HUES64 (cell line): ENCODE data around the gene CLVS2. TPM values are rescaled to one million over a fixed set of nuclear protein-coding genes. Genes with fewer than 3 reads are reported as not detected.

ENCODE experiments used
- H3K27ac ChIP-seq: 2 replicates; pipeline ENCODE4 v1.7.0; 2013; ENCODE audit warnings: low read depth, low read length, inconsistent platforms
- H3K27me3 ChIP-seq: 2 replicates; pipeline ENCODE4 v1.6.1; 2013; ENCODE audit warnings: mild to moderate bottlenecking, low read length; ENCODE audit not compliant: insufficient read depth
- H3K36me3 ChIP-seq: 2 replicates; pipeline ENCODE4 v1.6.1; 2013; ENCODE audit warnings: mild to moderate bottlenecking, low read length; ENCODE audit not compliant: insufficient read depth
- H3K4me1 ChIP-seq: 2 replicates; pipeline ENCODE4 v1.6.1; 2013; ENCODE audit warnings: mild to moderate bottlenecking, low read length, moderate library complexity; ENCODE audit not compliant: insufficient read depth
- H3K4me3 ChIP-seq: 2 replicates; pipeline ENCODE4 v1.5.1; 2013; ENCODE audit warnings: mild to moderate bottlenecking, low read length, moderate library complexity
- H3K9ac ChIP-seq: 2 replicates; pipeline ENCODE4 v1.6.1; 2013; ENCODE audit warnings: mild to moderate bottlenecking, low read depth, low read length
- H3K9me3 ChIP-seq: 2 replicates; pipeline ENCODE4 v1.6.1; 2013; ENCODE audit warnings: low read depth, low read length; ENCODE audit not compliant: insufficient read depth
- whole genome bisulfite sequencing: fragments of 150-250, 120-280 bp; methylation state at CpG from one replicate; pipeline ENCODE4 v1.1.7; 2013; ENCODE audit warnings: missing lambda C conversion rate; 5-methylcytosine and 5-hydroxymethylcytosine counted together
- polyA plus RNA-seq, 2 experiments: library from polyadenylated mRNA; stranded (reverse); fragments of 50-300 nt; gene quantifications; one replicate each; pipeline ENCODE4 v1.2.3, GENCODE V29; 2013

The CLVS2 gene
- polyA plus RNA-seq (2013, experiment 1 of 2) = 0.70 TPM
- polyA plus RNA-seq (2013, experiment 2 of 2) = 1.0 TPM

GRCh38 chr6:122995921-122996793 lies at the start of gene CLVS2:
Gene CLVS2 (plus strand): TSS chr6:122996235. CDS start chr6:122997778, 1,543 bp downstream.
- H3K9me3 ChIP-seq = no peaks in the 10 kb centered on the region
- H3K9ac ChIP-seq = peak within 1 kb of the TSS; percentile 69
- under 1% methylated on average over 75 of the region's 75 CpGs for WGBS
- no peak within 1 kb of the TSS for H3K27ac ChIP-seq
- no peaks in the 10 kb centered on the region for H3K4me1 ChIP-seq
- H3K27me3 ChIP-seq = peaks cover 69% of the 10 kb centered on the region
- no peaks in the 10 kb centered on the region for H3K36me3 ChIP-seq
- H3K4me3 ChIP-seq = peak within 1 kb of the TSS; percentile 67

DNA sequence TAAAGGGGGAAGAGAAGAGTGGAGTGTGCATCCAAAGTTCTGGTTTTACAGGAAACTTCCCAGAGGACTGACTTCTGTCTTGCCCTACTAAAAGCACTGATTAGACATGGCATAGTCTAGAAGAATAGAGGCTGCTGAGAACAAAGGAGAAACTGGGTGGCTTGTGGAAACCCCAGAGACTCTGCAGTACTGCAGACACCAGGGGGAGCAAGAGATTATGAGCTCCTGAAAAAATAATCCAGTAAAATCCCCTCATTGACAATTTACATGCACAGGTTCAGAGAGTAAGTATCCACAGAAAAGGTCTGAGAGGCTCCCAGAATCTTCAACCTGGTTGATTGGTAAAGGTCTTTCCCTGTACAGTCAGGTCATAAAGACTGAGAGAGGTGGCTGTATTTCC lies 48.7 kb upstream of the CLVS2 start:
- no peaks in the 10 kb centered on the region for H3K4me1 ChIP-seq
- H3K36me3 ChIP-seq = no peaks in the 10 kb centered on the region
- H3K27ac ChIP-seq = no peak overlapping the region
- no peaks in the 10 kb centered on the region for H3K27me3 ChIP-seq
- H3K9ac ChIP-seq = no peak overlapping the region
- no peaks in the 10 kb centered on the region for H3K9me3 ChIP-seq
- H3K4me3 ChIP-seq = no peak overlapping the region

DNA sequence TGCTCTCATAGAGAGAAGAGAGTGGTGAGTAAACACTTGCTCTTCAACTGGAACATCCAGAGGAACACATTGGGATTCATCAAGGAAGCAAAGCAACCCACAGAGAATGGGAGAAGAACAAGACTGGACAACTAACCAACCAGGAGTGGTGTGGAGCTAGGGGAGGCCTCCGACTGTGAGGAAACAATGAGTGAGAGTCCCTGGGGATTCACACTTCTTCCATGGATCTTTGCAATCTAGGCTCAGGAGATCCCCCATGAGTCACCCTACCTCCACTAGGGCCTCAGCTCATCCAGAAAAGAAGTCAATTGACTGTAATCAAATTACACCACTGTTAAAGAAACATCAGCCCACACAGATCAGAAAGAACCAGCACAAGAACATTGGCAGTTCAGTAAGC lies 42.3 kb upstream of the CLVS2 start:
- Histone ChIP-seq H3K4me1 (no peaks in the 10 kb centered on the region), H3K36me3 (no peaks in the 10 kb centered on the region), H3K27me3 (no peaks in the 10 kb centered on the region), H3K27ac (no peak overlapping the region), H3K4me3 (no peak overlapping the region), H3K9me3 (0 out of 2 replicates have a peak, but pooled peaks cover 4% of the 10 kb centered on the region), H3K9ac (no peak overlapping the region)
- 91% methylated on average over 1 of the region's 1 CpG for WGBS

- Histone ChIP-seq H3K27ac (no peak overlapping the region), H3K4me1 (no peaks in the 10 kb centered on the region)
Measured at GRCh38 chr6:122956376-122956775, 39.7 kb upstream of the CLVS2 start.

GRCh38 chr6:122962000-122962624 lies 33.9 kb upstream of the CLVS2 start:
- Histone ChIP-seq H3K4me1 (no peaks in the 10 kb centered on the region), H3K36me3 (no peaks in the 10 kb centered on the region), H3K27ac (no peak overlapping the region), H3K9me3 (peaks cover 10% of the 10 kb centered on the region; the same call in 1 of the 2 replicates), H3K4me3 (no peak overlapping the region), H3K27me3 (no peaks in the 10 kb centered on the region), H3K9ac (no peak overlapping the region)

More at GRCh38 chr6:122956376-122956775, 39.7 kb upstream of the CLVS2 start:
- 97% methylated on average over 2 of the region's 2 CpGs for WGBS
- no peaks in the 10 kb centered on the region for H3K36me3 ChIP-seq
- H3K4me3 ChIP-seq = no peak overlapping the region
- no peak overlapping the region for H3K9ac ChIP-seq
- peaks cover 7% of the 10 kb centered on the region; the same call in 1 of the 2 replicates for H3K9me3 ChIP-seq
- H3K27me3 ChIP-seq = no peaks in the 10 kb centered on the region

DNA sequence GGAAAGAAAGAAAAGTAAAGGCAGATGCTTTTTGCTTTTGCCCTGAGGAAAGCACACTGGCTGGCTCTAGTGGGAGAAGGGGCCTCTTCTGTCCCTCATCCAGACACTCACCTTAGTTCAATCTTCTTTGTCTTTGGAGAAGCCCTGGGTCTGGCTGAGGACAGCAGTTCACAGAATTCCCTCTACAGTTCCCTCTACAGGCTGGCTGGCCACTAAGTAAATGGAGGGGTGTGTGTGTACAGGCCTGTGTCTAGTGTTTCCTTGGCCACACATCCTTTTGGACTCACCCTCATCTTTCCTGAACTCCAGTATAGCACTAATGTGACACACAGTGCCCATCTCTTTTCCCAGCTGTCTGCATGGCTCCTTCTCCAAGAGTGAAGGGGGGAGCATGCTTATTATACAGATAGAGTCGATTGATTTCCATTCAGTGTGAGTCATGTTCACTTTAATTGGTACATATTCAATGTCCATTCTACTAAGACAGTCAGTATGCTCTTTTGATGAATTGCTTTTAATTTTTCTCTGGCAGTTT lies 26.0 kb upstream of the CLVS2 start:
- no peaks in the 10 kb centered on the region for H3K4me1 ChIP-seq
- no peaks in the 10 kb centered on the region for H3K9me3 ChIP-seq
- H3K27me3 ChIP-seq = no peaks in the 10 kb centered on the region
- WGBS = no CpG with 5 or more reads among the region's 1 CpG
- H3K9ac ChIP-seq = no peak overlapping the region
- no peak overlapping the region for H3K27ac ChIP-seq
- no peak overlapping the region for H3K4me3 ChIP-seq
- no peaks in the 10 kb centered on the region for H3K36me3 ChIP-seq

DNA sequence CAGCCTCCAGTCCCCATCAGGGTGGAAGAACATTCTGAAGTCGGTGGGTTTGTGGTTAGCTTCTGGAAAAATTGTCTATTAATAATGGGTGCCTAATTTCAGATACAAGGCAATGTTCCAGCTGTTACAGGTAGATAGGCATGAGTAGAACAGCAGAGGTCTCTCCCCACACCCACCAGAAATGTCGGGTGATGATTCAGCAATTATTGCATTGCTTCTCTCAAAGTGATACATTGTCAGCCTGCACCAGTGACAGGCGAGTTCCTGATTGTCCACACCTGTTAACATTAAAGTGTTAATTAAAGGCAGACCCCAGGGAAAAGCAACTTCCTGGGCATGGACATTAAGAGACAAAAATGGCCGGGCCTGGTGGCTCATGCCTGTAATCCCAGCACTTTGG lies 18.9 kb upstream of the CLVS2 start:
- Histone ChIP-seq H3K27ac (no peak overlapping the region), H3K27me3 (no peaks in the 10 kb centered on the region), H3K4me1 (no peaks in the 10 kb centered on the region), H3K9me3 (no peaks in the 10 kb centered on the region), H3K9ac (no peak overlapping the region), H3K36me3 (no peaks in the 10 kb centered on the region), H3K4me3 (no peak overlapping the region)
- 94% methylated on average over 4 of the region's 4 CpGs for WGBS

DNA sequence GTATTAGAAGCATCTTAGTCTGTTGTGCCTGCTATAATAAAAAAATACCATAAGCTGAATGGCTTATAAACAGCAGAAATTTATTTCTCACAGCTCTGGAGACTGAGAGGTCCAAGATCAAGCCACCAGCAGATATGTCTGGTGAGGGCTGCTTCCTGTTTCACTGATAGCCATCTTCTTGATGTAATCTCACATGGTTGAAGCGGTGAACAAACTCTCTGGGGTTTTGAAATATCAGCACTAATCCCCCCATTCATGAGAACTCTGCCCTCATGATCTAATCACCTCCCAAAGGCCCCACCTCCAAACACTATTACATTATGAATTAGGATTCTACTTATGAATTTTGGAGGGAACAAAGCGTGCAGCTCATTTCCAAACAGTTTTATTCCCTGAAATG lies 11.6 kb upstream of the CLVS2 start:
- no peaks in the 10 kb centered on the region for H3K36me3 ChIP-seq
- no peaks in the 10 kb centered on the region for H3K9me3 ChIP-seq
- H3K27me3 ChIP-seq = no peaks in the 10 kb centered on the region
- 68% methylated on average over 2 of the region's 2 CpGs for WGBS
- no peaks in the 10 kb centered on the region for H3K4me1 ChIP-seq
- no peak overlapping the region for H3K9ac ChIP-seq
- H3K4me3 ChIP-seq = no peak overlapping the region
- H3K27ac ChIP-seq = no peak overlapping the region

- H3K9ac ChIP-seq = no peak overlapping the region
- WGBS = 69% methylated on average over 3 of the region's 3 CpGs
- peaks cover 64% of the 10 kb centered on the region for H3K27me3 ChIP-seq
- no peaks in the 10 kb centered on the region for H3K36me3 ChIP-seq
- no peak overlapping the region for H3K27ac ChIP-seq
- no peaks in the 10 kb centered on the region for H3K4me1 ChIP-seq
- H3K9me3 ChIP-seq = no peaks in the 10 kb centered on the region
- no peak overlapping the region for H3K4me3 ChIP-seq
Measured at GRCh38 chr6:122994256-122994655, 1.8 kb upstream of the CLVS2 start.

- H3K36me3 ChIP-seq = no peaks in the 10 kb centered on the region
- no peak overlapping the region for H3K9ac ChIP-seq
- peaks cover 69% of the 10 kb centered on the region for H3K27me3 ChIP-seq
- WGBS = 36% methylated on average over 15 of the region's 19 CpGs
- H3K4me3 ChIP-seq = peak overlapping the region; percentile 67
- no peaks in the 10 kb centered on the region for H3K4me1 ChIP-seq
- H3K27ac ChIP-seq = no peak overlapping the region
- H3K9me3 ChIP-seq = no peaks in the 10 kb centered on the region
Measured at GRCh38 chr6:122996794-122997505, 915 bp downstream of the CLVS2 start.
